Bone marrow (tissue), 2 donors: ENCODE measurements around the gene SPINDOC.
A peak's percentile ranks its signal among the peaks of the same experiment; 100 is the strongest.

ENCODE experiments used
- DNase-seq, 2 donors: peaks; one replicate each; lab custom pipeline; 2025; lab: John Stamatoyannopoulos, UW

Gene SPINDOC

DNA sequence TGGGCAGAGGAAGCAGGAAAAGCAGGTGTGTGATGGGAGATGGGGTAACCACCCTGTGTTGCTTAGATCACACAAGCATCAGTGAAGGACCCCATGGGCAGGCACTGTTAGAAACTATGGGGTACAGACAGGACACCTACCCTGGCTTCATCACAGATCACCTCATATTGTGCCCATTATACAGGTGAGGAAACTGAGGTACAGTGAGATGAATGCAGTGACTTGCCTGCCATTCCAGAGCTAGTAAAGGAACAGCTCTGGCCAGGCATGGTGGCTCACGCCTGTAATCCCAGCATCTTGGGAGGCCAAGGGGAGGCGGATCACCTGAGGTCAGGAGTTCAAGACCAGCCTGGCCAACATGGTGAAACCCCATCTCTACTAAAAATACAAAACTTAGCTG lies 19.8 kb downstream of the SPINDOC start:
- no peak for DNase-seq

GRCh38 chr11:63834535-63835157 lies 21.4 kb downstream of the SPINDOC start:
- no peak for DNase-seq

DNA sequence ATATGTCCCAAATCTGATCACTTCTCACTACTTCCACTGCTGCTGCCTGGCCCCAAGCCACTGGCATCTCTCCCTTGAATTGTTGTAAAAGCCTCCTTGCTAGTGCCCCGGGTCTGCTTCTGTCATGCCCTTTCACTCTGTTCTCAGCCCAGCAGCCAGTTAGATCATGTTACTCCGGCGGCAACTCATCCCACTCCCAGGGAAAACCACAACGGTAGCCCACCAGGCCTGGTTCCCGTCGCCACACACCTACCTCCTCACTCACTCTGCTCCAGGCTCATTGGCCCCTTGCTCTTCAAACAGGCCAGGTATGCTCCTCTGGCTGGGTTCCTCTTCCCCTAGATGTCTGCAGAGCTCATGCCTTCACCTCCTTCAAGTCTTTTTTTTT lies 21.9 kb downstream of the SPINDOC start:
- no peak for DNase-seq

GRCh38 chr11:63837027-63837688 lies 23.9 kb downstream of the SPINDOC start:
- DNase-seq, result peak; percentile 18 to 54

DNA sequence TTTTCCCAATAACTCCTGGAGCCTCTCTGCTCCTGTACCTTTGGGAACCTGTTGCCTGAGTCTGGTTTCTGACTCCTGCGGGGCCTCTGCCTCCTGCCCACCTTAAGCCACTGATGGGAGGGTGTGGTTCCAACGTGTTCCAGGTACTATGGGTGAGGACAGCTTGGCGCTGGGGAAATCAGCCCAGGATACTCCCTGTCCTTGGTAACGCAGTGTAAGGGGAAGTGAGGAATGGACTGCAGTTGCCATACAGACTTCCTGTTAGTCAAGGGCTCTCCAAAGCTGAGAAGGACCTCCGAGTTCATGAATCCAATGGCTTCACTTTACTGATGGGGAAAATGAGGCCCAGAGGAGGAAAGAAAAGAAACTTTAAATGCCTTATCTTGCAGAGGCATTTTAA lies 24.5 kb downstream of the SPINDOC start:
- no peak for DNase-seq

GRCh38 chr11:63838150-63838677 lies 25.0 kb downstream of the SPINDOC start:
- no peak for DNase-seq

- peak; percentile 95 to 97 for DNase-seq
Measured at GRCh38 chr11:63838678-63839507, 25.6 kb downstream of the SPINDOC start, which contains the start of gene MARK2. Gene MARK2, plus strand, starts transcription at chr11:63839110. Its CDS starts 397 bp downstream, at chr11:63839507.

GRCh38 chr11:63839508-63840355 lies 26.5 kb downstream of the SPINDOC start:
- DNase-seq, result peak; percentile 35 to 44

GRCh38 chr11:63840356-63841060 lies 27.3 kb downstream of the SPINDOC start:
- DNase-seq, result no peak

- no peak for DNase-seq
Measured at GRCh38 chr11:63841554-63841953, 28.3 kb downstream of the SPINDOC start.

GRCh38 chr11:63843041-63843440 lies 29.8 kb downstream of the SPINDOC start:
- no peak for DNase-seq

DNA sequence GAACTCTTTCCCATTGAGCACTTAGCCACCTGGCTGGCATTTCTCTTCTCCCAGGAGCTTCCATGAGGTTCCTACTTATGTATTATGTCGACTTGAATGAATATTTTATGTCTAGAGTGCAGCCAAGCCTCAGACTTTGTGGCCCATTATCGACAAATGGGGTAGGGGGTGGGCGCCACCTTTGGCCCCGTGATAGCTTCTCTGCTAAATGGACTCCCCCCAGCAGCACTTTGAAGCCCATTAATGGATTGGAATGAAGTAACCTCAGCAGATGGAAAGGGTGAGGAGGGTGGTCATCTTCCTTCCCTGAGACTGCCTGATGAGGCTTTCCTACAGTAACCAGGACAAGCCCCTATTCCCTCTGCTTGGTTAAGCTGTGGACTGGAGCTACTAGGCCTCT lies 31.6 kb downstream of the SPINDOC start:
- DNase-seq, result no peak

GRCh38 chr11:63845303-63845702 lies 32.0 kb downstream of the SPINDOC start:
- no peak for DNase-seq

DNA sequence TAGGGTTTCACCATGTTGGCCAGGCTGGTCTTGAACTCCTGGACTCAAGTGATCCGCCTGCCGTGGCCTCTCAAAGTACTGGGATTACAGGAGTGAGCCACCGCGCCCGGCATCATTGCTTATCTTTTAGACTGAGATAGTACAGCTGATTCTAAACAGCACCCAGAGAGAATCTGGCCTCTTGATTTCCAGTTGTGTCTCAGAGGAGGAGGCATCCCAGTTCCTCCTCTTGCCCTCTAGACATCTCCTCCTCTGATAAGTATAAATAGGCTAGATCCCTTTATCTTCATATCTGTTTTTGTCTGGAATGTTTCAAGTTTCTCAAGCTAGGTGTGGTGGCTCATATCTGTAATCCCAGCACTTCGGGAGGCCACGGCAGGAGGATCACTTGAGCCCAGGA lies 32.7 kb downstream of the SPINDOC start:
- no peak for DNase-seq

GRCh38 chr11:63846897-63847296 lies 33.6 kb downstream of the SPINDOC start:
- no peak for DNase-seq

DNA sequence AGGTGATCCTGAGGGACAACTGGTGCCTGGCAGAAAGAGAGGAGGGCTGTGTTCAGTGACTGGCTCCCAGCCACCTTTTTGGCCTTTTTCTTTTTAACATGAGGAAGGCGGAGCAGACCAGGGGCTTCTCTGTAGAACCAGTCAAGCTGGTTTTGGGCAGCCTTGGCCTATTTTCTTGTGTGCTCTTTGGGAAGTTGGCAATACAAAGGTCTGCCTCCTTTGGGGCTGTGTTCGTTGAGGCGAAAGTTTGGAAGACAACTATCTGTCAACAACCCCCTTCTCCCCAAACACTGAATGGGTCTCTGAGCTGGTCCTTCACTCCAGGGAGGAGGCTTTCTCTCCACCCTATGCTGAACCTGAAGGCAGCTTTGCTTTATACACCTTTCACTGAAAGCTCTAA lies 34.1 kb downstream of the SPINDOC start:
- no peak for DNase-seq

DNA sequence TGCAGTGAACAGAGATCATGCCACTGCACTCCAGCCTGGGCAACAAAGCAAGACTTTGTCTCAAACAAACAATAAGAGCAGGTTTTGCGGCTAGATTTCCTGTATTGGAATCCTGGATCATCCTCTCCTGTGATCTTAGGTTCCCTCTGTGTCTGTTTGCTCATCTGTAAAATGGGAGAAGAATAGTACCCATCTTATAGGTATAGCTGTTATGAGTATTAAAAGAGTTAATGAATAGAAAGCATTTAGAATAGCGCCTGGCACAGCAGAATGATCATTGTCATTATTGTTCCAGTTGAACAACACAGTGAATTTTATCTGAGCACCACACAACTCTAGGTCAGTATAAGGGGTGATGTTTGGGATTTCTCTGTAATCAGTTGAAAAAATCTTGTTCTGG lies 36.4 kb downstream of the SPINDOC start:
- DNase-seq, result no peak

GRCh38 chr11:63850920-63851319 lies 37.7 kb downstream of the SPINDOC start:
- no peak for DNase-seq

GRCh38 chr11:63851364-63851763 lies 38.1 kb downstream of the SPINDOC start:
- peak in 1 of 2 donors; percentile 37 for DNase-seq

GRCh38 chr11:63853476-63853875 lies 40.2 kb downstream of the SPINDOC start:
- no peak for DNase-seq

DNA sequence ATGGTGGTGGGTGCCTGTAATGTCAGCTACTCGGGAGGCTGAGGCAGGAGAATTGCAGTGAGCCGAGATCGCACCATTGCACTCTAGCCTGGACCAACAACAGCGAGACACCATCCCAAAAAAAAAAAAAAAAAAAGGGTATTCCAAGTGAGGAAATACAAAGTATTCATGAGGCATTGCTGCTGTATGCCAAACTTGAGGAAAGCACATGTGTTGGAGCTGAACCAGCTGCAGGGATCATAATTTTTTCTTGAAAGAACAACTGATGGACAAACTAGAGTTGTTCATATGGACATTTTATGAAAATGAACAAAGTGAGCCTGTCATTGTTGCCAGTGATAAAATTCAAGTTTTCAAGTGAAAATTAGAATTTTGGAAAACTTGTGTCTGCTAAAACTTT lies 41.4 kb downstream of the SPINDOC start:
- DNase-seq, result no peak
